Activated CD8-positive, alpha-beta memory T cell treated with anti-CD3 and anti-CD28 coated beads for 24 hours (primary cell): ENCODE results near the gene NCKAP5.

Experiments used
- DNase-seq: peaks from one replicate; pipeline ENCODE4 v3.0.0-alpha.2; 2020

The NCKAP5 gene

DNA sequence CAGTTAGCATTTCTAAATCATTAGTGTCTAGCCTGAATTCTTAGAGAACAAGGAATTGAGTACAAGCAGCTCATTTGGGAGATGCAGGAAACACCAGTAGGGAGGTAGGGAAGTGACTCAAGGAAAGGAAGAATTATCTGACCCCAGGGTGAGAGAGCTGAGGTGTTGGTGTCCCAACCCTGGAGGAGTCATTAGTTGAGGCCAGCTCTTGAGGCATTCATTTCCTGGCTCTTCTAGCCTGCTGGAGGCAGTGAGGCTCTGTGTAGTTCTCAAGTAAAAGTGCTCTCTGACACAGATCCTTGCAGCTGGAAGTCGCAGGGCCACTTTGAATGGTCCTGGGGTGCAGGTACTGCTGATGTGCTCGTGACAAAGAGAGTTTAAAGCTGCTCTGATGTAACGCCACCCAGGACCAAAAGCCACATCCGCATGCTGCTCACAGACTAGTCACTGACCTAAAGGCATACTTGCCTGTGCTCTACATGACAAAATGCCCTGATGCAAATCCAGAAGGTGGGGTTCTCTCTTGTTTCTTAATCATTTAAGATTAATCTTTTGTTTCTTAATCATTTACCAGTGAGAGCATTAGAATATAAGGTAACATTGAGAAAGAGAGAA is 598.8 kb downstream of the NCKAP5 start:
- no peak for DNase-seq

DNA sequence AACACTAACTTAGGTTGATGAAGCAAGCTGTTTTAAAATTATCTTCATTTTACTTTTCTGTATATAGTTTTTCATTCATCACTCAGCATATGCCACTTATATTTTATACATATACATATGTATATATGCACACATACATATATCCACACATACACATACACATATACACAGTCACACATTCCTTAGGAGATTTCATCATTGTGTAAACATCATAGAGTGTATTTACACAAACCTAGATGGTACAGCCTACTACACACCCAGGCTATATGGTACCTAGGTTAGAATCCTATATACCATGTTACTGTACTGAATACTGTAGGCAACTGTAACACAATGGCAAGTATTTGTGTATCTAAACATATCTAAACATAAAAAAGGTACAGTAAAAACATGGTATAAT is 602.8 kb downstream of the NCKAP5 start:
- no peak for DNase-seq

DNA sequence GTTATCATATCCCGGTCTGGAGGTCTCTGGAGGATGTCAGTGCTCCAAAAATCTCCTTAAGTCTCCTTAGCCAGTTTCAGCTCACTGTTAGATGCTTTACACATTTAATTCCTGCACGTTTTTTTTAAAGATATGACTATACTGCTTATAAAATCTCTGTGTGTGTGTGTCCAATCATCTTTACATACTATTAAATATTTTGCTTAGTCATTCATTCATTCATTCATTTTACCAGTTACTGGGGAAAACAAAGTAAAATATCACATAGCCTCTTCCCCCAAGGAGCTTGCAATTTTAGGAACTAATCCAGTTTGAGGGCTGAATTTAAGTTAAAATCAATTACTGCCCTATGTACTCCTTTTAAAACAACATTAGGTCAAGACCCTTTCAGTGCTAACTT is 605.1 kb downstream of the NCKAP5 start:
- no peak for DNase-seq

DNA sequence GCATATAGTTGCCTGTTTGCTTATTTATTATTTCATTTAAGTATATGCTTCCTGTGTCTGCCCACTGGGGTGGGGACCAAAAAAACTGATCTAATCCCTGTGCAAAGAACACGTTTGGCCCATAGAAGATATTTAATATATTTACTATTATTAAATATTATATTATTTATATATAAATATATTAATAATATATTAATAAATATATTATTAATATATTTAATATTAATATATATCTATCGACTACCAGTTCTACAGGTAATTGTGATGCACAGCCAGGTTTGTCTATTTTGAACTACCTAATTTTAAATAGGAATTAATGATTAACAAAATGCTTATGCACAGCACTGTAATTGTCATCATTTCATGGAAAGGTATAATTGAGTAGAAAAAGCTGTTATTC is 609.4 kb downstream of the NCKAP5 start:
- DNase-seq = no peak

DNA sequence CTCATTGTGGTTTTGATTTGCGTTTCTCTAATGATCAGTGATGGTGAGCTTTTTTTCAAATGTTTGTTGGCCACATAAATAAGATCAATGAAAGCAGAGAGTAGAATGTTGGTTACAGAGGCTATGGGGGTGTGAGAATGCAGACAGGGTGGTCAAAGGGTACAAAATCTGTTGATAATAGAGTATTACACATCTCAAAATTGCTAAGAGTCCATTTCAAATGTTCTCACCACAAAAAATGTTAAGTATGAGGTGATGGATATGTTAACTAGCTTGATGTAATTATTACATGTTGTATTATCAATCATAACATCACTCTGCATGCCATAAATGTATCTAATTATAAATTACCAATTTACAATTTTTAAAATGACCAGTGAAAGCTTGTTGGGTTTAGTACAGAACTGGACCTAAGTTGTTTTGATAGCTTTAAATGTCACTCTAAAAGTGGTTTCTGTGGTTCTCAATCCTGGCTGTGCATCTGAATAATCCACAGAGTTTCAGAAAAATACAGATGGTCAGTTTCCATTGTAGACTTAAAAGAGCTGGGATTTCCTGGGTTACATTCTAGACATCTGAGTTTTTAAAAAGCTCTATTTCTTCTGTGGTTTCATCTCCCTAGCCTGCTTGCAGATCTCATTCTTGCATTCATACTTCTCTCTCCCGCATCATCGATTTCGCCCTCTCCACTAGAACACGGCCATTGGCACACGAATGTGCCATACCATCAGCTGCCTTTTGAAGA is 612.2 kb downstream of the NCKAP5 start:
- DNase-seq = no peak

DNA sequence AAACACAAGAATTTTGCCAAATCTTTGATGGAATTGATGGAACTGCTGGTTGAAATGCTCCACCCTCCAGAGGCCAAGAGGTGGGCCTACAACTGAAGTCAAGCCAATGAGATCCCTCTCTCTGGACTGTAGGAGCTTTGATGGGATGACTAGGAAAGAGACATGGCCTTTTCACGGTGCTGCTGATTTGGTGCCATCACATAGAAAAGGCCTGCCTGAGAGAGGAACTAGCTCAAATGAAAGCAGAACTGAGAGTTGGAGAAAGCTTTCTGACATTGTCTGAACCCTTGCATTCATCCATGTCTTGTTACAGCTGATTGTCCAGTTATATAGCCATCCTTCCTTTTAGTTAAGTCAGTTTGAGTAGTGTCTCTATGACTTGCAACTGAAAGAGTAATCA is 614.5 kb downstream of the NCKAP5 start:
- no peak for DNase-seq

DNA sequence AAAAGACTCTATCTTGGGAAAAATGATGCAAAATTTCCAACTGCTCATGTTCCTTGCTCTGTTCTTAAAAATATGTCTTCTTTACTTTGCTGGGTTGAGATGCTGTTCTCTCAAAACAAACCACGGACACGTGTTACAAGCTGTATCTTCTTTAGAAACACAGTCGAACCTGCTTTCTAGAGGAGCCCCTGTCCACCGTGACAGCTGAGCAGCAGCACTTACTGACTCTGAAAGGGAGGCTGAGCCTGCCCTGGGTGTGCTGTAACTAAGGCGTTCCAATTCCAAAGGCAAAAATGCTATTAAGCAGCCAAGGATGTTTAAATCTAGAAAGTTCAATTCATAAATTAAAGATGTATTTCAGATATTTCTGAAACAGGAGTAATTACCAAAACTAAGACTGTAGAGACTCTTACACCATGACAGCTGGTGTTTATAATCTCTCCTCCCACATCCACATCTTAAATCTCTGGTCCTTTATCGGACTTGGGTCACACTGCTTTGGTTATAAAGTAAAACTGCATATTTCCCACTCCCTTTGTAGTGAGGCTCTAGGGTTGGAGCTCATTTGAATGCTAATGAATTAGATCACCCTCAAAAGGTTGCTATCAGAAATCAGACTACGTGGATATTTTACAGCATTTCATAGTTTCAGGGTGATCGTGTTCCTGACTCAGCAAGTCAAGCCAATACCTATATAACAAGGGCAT is 617.1 kb downstream of the NCKAP5 start:
- no peak for DNase-seq

DNA sequence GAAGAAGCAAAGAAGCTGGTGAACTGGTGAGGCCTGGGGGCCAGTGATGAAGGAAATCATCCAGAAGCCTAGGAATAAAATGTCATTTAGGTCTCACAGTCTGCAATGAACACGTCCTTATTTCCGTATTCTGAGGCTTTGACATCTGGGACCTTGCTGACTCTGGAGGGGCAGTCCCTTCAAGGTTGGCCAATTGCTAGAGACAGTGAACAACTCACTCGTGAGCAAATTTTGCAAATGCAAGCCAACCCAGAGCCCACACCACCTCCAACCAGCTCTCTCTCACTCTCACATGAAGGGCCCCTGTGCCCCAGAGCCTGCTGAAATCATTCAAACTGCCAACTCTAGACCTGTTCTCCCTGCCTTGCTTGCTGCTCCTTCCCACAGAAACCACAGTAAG is 619.2 kb downstream of the NCKAP5 start:
- no peak for DNase-seq

DNA sequence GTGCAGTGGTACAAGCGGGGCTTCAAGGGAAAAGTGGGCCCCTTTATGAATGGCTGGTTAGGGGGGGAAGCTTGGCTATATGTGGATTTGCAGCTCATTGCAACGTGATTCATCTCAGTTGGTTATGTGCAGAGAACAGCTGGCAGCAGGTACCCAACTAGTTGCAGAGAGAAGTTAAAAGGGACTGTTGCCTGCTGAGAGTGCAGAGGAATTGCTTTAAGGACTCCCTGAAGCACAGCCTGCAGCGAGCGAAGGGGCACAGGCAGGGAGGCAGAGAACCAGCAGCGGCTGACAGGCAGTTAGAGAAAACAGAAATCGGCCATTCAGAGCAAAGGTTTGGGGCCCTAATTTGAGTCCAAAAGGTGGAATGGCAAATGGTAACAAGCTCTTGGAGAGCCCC is 620.1 kb downstream of the NCKAP5 start:
- DNase-seq = no peak

DNA sequence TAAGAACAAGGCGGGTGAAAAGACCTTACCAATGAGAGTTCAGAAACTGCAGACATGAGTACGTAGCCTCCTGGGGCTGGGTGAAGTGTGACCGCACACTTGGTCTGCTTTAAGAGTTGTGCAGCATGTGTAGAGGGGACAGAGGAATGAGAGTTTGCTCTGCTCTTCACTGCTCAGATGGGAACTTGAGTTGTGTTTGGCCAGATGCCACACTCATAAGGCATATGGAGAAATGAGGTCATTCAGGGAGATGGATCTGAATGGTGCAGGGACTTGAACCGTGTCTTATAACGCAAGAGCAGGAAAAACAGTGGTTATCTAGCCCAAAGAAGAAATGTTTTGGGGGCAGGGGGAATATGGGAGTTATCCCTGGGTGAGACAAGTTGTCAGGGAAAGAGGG is 624.4 kb downstream of the NCKAP5 start:
- no peak for DNase-seq

DNA sequence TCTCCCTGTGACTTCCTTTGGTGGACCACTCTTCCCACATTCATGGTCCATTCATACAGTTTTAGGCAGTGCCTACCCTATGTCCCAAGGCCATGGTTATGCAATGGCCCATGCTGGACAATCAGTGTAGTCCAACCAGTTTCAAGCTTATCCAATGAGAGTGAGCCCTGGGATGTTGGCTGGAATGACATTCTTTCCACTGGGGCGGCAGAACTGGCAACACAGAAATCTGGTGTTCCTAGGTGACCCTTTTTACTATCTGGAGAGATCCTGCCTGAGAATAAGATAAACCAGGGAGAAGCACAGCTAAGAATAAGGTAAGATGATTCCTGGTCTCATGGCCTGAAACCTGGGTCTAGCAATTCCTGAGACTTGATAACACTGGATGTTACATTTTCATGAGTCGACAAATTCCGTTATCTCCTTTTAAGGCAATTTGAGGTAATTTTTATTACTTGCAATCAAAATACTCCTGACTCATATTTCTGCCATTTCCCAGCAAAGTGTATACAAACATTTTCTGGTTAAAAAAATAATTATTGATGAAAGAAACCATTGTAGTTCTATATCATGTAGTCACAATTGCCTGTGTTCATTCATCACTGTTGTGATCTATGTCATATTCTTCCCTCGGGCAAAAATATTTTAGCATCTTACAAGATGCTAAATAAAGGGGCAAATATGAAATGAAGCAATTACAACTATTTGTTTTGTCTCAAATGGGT is 626.8 kb downstream of the NCKAP5 start:
- no peak for DNase-seq

DNA sequence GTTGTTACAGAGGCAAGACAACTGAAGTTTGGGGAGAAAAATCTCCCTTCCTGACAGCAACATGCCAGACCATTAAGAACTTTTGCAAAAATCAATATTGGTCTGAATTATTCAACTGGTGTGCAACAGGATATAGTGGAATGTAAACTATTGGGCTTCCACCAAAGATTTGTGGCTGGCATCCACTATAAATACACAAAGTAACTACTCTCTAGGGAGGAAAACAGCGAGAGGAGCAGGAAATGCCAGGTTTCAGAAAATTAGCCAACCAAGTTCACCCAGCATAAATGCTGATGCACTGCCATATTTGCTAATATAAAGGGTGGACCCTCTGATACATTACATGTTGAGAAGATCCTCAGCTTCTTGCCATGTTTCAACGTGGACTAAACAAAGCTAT is 630.6 kb downstream of the NCKAP5 start:
- DNase-seq = no peak

DNA sequence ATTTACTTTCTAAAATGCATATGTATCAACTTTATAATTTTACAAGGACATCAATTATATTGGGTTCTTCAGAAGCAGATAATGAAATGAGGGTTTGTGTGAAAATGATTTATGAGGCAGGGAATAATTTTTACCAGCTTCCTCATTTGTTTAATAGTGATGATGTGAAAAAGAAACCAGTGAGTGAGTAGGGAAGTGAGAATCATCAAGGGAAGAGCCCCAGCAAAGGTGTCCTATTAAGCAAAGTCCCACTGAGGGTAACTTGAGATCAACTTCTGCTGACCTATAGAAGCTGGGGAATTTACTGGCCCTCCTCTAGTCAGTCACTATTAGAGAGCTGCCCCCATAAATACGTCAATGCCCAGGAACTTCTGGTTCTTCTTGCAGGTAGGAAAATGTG is 631.5 kb downstream of the NCKAP5 start:
- no peak for DNase-seq

DNA sequence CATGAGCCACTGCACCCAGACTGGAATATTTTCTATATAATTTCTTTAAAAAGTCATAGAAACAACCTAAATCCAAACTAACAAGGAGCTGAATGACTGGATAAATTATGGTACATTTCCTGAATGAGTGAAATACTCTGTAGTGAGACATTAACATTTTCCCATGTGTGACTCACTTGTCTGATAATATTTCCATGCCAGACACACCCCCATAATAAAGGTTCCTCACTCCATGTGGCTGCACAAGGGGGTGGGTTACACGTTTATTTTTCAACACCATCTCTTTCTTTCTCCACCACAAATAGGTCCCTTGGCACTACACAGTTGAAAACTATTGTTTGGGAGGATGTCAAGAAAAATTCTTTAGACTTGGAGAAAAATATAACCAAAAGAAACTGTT is 632.0 kb downstream of the NCKAP5 start:
- no peak for DNase-seq

DNA sequence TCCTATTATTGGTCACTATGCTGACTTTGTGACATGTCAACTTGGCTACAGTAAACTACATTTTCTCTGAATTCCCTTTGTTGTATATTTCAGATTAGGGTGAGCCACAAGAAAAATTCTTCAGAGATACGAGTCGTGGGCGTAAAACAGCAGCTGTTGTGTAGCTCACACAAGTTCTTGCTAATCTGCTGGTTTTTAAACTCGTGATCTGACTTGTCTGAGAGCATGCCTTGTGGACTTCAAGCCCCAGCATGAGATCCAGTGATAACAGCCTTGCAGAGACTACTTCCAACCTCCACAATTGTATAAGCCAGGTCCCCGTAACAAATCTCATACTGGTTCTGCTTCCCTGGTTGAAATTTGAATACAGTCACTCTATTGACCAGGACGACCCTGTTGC is 638.5 kb downstream of the NCKAP5 start:
- DNase-seq = no peak

DNA sequence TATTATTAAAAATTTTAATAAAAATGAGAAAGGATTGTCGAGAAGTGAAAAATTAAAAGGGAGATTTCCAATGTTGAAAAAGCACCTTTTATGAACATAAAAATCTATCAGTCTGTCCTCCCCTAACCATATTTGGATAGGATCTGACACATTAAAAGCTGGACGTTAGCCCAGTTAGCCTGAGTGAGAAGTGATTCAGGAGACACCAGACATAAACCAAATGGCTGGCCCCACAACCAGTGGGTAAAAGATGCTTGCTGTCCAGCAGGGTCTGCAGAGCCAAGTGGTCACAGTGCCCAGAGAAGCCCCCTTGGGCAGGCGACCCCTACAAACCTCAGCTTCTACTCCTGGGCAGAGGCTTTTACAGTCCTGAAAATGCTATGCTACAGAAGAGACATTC is 644.5 kb downstream of the NCKAP5 start:
- no peak for DNase-seq

DNA sequence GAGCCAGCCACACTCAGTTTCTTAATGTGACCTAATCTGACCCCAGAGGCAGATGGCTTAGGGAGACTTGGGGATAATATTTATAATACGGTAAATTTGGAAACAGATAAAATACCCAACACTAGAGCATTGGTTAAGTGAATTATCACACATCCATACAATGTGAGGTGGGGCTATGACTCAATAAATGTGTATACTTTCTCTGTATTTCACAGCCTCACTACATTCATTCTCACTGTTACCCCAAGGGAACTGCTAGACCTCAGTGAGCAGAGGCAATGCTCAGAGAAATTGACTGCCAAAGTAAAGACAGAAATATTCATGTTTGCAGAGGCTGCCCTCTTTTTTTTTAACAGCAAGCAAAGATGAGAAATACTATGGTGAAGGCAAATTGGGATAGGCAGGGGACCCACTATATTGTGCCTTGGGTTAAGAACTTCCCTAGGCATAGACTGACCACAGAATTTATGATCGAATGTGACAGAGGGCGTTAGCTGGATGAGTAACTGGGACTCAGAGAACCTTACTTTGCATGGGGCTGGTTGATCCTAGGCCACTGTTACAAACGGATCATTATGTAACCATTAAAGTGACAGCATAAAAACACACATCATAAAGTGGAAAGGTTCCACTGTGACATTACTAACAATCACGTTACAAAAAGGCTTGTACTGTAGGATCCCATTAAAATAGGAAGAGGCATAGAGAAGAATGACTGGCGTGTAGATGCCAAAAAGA is 652.3 kb downstream of the NCKAP5 start:
- DNase-seq = no peak

DNA sequence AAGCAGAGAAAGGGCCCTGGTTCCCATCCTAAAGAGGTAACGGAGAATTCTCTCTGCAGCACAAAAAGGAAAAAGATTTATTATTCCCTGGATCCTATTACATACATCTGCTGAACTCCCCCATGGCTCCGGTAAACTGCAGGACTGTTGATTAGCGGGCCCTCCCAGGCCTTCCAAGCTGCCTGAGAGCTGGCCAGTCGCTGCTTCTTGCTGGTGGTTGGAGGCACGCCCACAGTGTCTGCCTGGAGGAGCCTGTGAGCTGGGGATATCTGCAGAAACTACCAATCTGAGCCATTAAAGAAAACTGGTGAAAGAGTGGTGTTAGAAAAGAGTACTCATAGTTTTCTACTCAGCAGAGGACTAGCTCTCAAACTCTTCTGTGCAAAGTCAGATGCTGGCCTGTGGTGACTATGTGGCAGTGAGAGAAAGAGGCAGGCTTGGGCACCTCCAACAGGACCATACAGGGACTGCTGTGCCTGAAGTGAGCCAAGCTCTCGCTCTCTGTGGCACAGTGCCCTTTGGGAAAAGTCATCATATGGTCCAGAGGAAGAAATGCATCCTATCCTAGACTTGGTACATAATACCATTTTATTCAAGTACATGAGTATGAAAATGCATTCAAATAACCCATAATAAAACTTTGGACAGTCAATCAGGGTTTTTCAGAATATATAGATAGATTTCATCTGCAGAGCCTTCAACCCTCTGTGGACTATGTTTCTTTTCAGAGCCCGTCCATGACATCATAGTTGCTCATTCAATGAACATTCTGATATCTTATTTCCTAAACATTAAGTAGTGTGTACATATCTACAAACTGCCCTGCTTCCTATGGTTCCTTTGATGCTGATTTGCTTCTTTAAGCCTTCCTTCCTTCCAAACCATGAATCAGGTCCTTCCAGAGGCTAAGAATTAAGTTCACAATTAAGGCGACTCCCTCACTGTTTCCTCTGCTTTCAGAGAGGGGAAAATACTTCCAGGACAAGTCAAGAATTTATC is 656.2 kb downstream of the NCKAP5 start:
- no peak for DNase-seq

DNA sequence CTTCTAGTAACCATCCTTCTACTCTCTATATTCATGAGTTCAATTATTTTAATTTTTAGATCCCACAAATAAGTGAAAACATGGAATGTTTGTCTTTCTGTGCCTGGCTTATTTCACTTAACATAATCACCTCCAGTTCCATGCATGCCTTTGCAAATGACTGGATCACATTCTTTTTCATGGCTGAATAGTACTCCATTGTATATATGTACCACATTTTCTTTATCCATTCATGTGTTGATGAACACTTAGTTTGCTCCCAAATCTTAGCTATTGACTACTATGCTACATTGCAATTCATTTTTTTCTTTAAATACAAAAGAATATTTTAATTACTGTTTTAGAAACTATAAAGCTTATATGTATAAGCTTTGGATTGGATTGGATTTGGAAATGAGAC is 657.8 kb downstream of the NCKAP5 start:
- no peak for DNase-seq

DNA sequence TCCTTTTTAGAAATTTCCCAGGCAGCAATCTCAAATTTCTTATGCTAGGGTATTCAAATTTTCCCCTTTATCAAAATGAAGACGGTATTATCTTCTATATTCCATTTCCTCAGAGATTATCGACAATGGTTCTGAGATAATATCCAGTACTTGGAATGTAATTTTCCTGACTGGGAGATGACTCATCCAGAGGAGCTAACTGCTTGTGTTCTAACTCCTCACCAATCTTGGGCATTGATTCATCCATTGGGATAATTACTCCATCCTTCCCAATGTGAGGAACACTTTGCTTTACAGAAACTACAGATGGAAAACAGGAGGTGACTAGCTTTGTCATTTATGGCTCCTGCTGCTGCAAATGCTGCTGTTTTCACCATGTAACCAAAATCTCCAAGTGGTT is 658.8 kb downstream of the NCKAP5 start:
- DNase-seq = no peak

DNA sequence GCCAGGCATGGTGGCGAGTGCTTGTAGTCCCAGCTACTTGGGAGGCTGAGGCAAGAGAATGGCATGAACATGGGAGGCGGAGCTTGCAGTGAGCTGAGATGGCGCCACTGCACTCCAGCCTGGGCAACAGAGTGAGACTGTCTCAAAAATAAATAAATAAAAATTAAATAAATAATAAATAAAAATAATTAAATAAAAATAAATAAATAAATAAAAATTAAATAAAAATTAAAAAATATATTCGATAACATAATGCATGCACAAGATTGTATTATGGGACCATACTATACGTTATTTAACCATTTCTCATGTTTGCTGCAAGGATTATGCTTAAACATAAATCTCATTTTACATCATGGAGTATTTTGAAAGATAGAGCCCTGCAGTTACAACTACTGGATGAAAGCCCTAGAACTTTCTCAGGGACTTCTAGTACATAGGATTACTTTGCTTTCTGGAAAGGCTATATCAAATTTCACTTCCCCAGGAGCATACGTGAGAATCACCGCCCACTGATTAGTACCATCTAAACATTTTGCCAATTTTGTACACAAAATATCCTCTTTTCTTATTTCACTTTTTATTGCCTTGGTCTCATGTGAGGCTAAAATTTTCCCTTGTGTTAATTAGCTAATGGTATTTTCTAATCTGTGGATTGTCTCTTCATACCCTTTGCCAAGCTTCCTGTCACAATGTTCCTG is 664.0 kb downstream of the NCKAP5 start:
- DNase-seq = no peak
